Activated B cell treated with CpG ODN at 0.5 μM for 24 hours (primary cell): ENCODE measurements around the gene USP22. TPM values are rescaled to one million over a fixed set of nuclear protein-coding genes. Genes with fewer than 3 reads are reported as not detected.

Experiments used
- ATAC-seq: fragments of 200-7000 bp; cut with Tn5 transposase; one replicate; pipeline ENCODE4 v1.10.0; 2021; ENCODE audit warnings: low read depth, mild to moderate bottlenecking, moderate library complexity
- CTCF ChIA-PET: fragments of 350-600 bp; sonication (Branson Sonifier 250); formaldehyde crosslinking; loops from one replicate; lab custom pipeline; 2021; ENCODE audit warnings: antibody characterized with exemption; lab: Charles Lee
- POLR2A ChIA-PET: fragments of 350-600 bp; sonication (Branson Sonifier 250); formaldehyde crosslinking; loops from one replicate; lab custom pipeline; 2021; ENCODE audit warnings: antibody characterized with exemption; lab: Charles Lee
- DNase-seq: peaks from one replicate; pipeline ENCODE4 v3.0.0; 2022
- H3K27ac Mint-ChIP-seq: one replicate; pipeline ENCODE4 v1.8.0; 2020; ENCODE audit warnings: mixed read lengths
- H3K27me3 Mint-ChIP-seq: one replicate; pipeline ENCODE4 v1.8.0; 2021; ENCODE audit warnings: mixed read lengths
- H3K36me3 Mint-ChIP-seq: one replicate; pipeline ENCODE4 v1.8.0; 2021; ENCODE audit warnings: low read depth, mixed read lengths
- H3K4me1 Mint-ChIP-seq: one replicate; pipeline ENCODE4 v1.8.0; 2021; ENCODE audit warnings: mixed read lengths
- H3K4me3 Mint-ChIP-seq: one replicate; pipeline ENCODE4 v1.8.0; 2020; ENCODE audit warnings: mild to moderate bottlenecking, mixed read lengths
- H3K9me3 Mint-ChIP-seq: one replicate; pipeline ENCODE4 v1.8.0; 2020; ENCODE audit warnings: mixed read lengths
- intact Hi-C: fragments of 100-400 bp; cut with micrococcal nuclease; formaldehyde crosslinking; loops from one replicate; pipeline ENCODE4 v1.15.1; 2024
- total RNA-seq: library from RNA; stranded (reverse); gene quantifications from 2 replicates; pipeline ENCODE4 v1.2.3, GENCODE V29; 2022
- TF ChIP-seq, protein P1 (sequence below): fragments of 200-600 bp; IDR thresholded peaks from one replicate; pipeline ENCODE4 v1.8.0; 2022; ENCODE audit warnings: antibody characterized with exemption, mild to moderate bottlenecking

The USP22 gene
- total RNA-seq, 1 donor from 2014 or later: 156 TPM

DNA sequence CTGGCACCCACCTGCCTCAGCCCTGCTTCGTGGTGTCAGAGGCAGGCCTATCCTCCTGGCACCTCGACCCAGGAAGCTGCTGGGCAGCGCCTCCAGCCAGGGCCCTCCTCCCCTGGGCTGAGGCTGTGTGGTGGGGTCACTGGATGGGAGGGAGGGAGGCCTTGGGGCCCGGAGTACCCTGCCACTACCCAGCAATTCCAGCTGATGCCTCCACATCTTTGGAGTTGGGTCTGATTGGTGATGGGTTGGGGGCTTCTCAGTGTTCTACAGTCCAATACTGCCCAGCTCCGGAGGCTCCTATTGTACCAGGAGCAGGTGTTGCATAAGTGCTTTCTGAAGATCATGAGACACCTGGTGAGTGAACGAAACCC is 48.0 kb downstream of the USP22 start:
- intact Hi-C loops: no loop called here

DNA sequence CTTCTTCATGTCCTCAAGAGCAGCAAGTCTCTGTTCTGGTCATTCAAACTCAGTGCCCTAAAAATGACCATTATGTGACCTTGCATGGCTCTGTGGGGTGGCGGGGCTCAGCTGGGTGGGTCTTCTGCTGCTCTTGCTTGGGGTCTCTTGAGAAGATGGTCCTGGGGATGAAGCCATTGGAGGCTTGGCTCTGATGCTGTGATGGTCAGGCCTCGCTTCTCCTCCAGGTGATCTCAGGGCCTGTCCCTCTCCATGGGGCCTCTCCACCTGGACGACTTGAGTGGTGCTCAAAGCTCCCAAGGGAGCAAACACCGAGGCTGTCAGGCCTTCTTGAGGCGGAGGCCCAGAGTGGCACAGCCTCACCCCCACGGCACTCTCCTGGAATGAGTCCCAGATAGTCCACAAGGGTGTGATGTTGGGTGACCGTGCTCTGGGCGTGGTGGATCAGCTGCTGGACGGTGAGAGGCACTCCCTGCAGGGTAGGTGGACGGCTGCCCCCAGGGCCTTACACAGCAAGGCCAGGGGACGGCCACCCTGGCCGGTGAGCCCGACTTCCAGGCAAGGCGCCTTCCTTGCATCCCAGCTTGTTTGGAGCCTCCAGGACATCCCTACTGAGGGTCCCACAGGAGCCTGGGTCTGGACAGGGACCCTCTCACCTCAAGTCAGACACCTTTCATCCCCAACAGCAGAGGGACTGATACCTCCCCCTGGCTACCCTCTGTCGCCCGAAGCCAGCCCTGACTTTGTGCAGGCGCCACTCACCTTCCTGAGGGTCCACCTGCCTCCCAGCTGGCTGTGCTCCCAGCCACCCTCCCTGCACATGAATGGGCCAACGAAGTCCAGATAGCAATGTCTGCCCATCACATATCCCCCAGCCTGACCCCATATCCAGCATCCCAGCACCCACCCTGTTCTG is 48.7 kb downstream of the USP22 start:
- no peaks in the 10 kb centered on the region for H3K27me3 Mint-ChIP-seq
- H3K36me3 Mint-ChIP-seq: peaks cover 6% of the 10 kb centered on the region
- no peak for ATAC-seq
- intact Hi-C loops: loop anchor here (1.0 to 2.0 kb wide), 5 partner anchors 50 to 873 kb away; no protein-coding TSS in a partner anchor
- H3K4me3 Mint-ChIP-seq: no peak overlapping the region
- DNase-seq: no peak
- POLR2A ChIA-PET: no interaction called here
- H3K27ac Mint-ChIP-seq: no peak overlapping the region
- peaks cover 2% of the 10 kb centered on the region for H3K4me1 Mint-ChIP-seq
- TF ChIP-seq, protein P1, sequence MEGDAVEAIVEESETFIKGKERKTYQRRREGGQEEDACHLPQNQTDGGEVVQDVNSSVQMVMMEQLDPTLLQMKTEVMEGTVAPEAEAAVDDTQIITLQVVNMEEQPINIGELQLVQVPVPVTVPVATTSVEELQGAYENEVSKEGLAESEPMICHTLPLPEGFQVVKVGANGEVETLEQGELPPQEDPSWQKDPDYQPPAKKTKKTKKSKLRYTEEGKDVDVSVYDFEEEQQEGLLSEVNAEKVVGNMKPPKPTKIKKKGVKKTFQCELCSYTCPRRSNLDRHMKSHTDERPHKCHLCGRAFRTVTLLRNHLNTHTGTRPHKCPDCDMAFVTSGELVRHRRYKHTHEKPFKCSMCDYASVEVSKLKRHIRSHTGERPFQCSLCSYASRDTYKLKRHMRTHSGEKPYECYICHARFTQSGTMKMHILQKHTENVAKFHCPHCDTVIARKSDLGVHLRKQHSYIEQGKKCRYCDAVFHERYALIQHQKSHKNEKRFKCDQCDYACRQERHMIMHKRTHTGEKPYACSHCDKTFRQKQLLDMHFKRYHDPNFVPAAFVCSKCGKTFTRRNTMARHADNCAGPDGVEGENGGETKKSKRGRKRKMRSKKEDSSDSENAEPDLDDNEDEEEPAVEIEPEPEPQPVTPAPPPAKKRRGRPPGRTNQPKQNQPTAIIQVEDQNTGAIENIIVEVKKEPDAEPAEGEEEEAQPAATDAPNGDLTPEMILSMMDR: no peak
- no peaks in the 10 kb centered on the region for H3K9me3 Mint-ChIP-seq
- CTCF ChIA-PET: interaction anchor here (1.4 to 1.9 kb wide), 4 partner anchors 8 to 50 kb away, joined by 4 to 32 read pairs (median 4); no protein-coding TSS in a partner anchor

More for the DNA sequence above, 48.0 kb downstream of the USP22 start:
- H3K4me1 Mint-ChIP-seq: peaks cover 2% of the 10 kb centered on the region
- no peaks in the 10 kb centered on the region for H3K27me3 Mint-ChIP-seq
- H3K9me3 Mint-ChIP-seq: no peaks in the 10 kb centered on the region
- TF ChIP-seq, protein P1: no peak
- ChIA-PET CTCF (interaction anchor here (1.4 kb wide), 1 partner anchor 51 kb away, joined by 4 read pairs; no protein-coding TSS in a partner anchor), POLR2A (no interaction called here)
- H3K4me3 Mint-ChIP-seq: no peak overlapping the region
- no peak for DNase-seq
- H3K27ac Mint-ChIP-seq: no peak overlapping the region
- ATAC-seq: no peak
- H3K36me3 Mint-ChIP-seq: peaks cover 13% of the 10 kb centered on the region

DNA sequence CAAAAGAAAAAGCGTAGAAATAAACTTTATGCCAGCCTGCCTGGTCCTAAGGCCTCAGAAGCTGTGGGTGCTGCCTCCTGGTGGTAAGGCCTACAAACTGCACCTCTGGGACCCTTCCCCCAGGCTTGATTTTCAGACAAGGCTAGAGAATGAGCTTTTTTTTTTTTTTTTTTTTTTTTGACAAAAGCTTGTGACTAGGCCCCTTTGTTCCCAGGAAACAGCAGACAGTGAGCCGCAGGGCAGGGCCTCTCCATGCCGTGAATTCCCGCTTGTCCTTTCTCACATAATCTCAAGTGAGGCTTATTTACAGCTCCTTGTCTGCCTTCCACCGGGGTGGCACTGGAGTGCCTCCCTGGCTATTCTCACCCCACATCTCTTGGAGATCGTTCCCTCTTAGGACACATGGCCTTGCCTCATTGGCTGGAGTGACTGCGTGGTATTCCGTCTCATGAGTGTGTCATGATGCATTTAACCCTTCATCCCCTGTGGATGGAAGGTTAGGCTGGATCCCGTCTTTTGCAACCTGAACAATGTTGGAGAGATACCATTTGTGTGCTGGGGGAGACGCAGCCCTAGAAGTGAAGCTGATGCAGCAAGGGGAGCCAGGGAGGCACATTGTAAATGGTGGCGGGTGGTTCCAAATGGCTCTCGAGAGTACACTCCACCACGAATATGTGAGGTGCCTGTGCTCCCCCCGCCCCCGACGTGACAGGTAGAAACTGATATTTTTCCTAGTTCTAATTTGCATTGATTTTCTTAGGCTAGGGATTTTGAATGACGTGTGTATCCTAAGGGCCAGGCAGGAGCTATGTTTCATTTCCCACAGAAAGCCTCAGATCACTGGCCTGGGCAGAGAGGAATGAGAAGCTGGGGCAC is 49.6 kb downstream of the USP22 start:
- Mint-ChIP-seq H3K4me3 (no peak overlapping the region), H3K36me3 (no peaks in the 10 kb centered on the region), H3K27ac (no peak overlapping the region), H3K9me3 (no peaks in the 10 kb centered on the region), H3K27me3 (no peaks in the 10 kb centered on the region), H3K4me1 (peaks cover 2% of the 10 kb centered on the region)
- DNase-seq (peak; percentile 50), ATAC-seq (peak; percentile 94)
- intact Hi-C loops: loop anchor here (1.0 to 2.0 kb wide), 5 partner anchors 49 to 872 kb away; no protein-coding TSS in a partner anchor
- ChIA-PET POLR2A (interaction anchor here (0.6 kb wide), 1 partner anchor 8 kb away, joined by 5 read pairs; no protein-coding TSS in a partner anchor), CTCF (interaction anchor here (0.7 to 1.9 kb wide), 8 partner anchors 9 to 98 kb away, joined by 3 to 32 read pairs (median 4); no protein-coding TSS in a partner anchor)
- TF ChIP-seq, protein P1: no peak

DNA sequence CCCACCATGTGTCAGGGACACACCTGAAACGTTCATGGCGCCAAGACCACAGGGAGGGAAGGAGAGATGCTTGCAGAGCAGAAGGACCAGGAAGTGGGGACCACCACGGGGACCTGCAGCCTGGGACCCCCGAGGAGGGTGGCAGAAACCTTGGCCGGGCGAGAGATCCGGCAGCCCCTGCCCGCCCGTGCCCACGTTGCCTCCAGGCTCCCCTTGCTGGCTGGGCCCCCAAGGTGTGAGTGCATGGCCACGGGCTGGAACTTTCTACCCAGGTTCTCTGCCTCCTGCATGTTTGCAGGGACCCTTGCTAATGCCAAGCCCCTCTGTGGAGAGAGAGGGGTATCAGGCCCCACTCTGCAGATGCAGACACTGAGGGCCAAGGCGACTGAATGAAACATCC is 50.4 kb downstream of the USP22 start:
- Mint-ChIP-seq H3K4me3 (no peak overlapping the region), H3K9me3 (no peaks in the 10 kb centered on the region), H3K36me3 (no peaks in the 10 kb centered on the region), H3K27me3 (no peaks in the 10 kb centered on the region), H3K4me1 (peaks cover 2% of the 10 kb centered on the region), H3K27ac (no peak overlapping the region)
- ATAC-seq: no peak
- TF ChIP-seq, protein P1: no peak
- ChIA-PET POLR2A (interaction anchor here (0.6 kb wide), 1 partner anchor 9 kb away, joined by 5 read pairs; no protein-coding TSS in a partner anchor), CTCF (interaction anchor here (0.7 to 1.9 kb wide), 7 partner anchors 17 to 99 kb away, joined by 3 to 32 read pairs (median 4); no protein-coding TSS in a partner anchor)
- intact Hi-C loops: loop anchor here (2.0 kb wide), 1 partner anchor 872 kb away; no protein-coding TSS in a partner anchor
- DNase-seq: no peak
